ENCODE measurements around the gene EPHB2. TPM values are rescaled to one million over a fixed set of nuclear protein-coding genes. Genes with fewer than 3 reads are reported as not detected.
A peak's percentile ranks its signal among the peaks of the same experiment; 100 is the strongest.

Gene EPHB2
- total and polyA plus RNA-seq, 2 of the 4 experiments (the other 2 are of a cell fraction): 52.3 to 58.8 TPM

- H2AK9ac ChIP-seq (replicated peaks; ENCODE audit: low read depth, low read length, poor library complexity): no peak overlapping the region
- no peaks in the 10 kb centered on the region for H3K9me3 ChIP-seq (ENCODE audit: control insufficient read depth, insufficient read depth, low read length)
- H3K4me2 ChIP-seq (ENCODE audit: low read depth, low read length): no peak overlapping the region
- H2AFZ ChIP-seq (replicated peaks; ENCODE audit: low read length, poor library complexity): no peak overlapping the region
- no peak overlapping the region for H4K5ac ChIP-seq (ENCODE audit: low read depth, low read length)
- H3K4me1 ChIP-seq (ENCODE audit: control insufficient read depth, insufficient read depth, low read length): peaks cover 8% of the 10 kb centered on the region
- H4K8ac ChIP-seq (ENCODE audit: low read depth in 2 of 2, low read length in 2 of 2): no peak overlapping the region
- peak overlapping the region; percentile 9; the same call in 1 of the 2 replicates for H2AK5ac ChIP-seq (ENCODE audit: low read depth, low read length)
- no peak overlapping the region for H3K56ac ChIP-seq (ENCODE audit: extremely low read depth, insufficient read depth, low read length)
- H2BK15ac ChIP-seq (ENCODE audit: low read depth, low read length): no peak overlapping the region
- H3K9me1 ChIP-seq (ENCODE audit: insufficient read depth, low read length): peaks cover 25% of the 10 kb centered on the region
- H4K91ac ChIP-seq (ENCODE audit: insufficient read depth, low read depth, low read length): no peak overlapping the region
- DNase-seq (no peak), ATAC-seq (ENCODE audit: low read depth) (no peak)
- ChIA-PET CTCF (interaction anchor here (1.2 to 1.6 kb wide), 2 partner anchors 17 to 41 kb away, joined by 3 to 4 read pairs; no protein-coding TSS in a partner anchor), POLR2A (ENCODE audit: unreplicated experiment) (no interaction called here)
- H3K4me3 ChIP-seq (ENCODE audit: insufficient read depth, low read depth, low read length): no peak overlapping the region
- dilution Hi-C loops (cut with HindIII; ENCODE audit: low sequenced_read_pairs, unreplicated experiment) (no loop called here), intact Hi-C loops (cut with micrococcal nuclease) (no loop called here), in situ Hi-C loops (cut with MboI; ENCODE audit: low sequenced_read_pairs) (no loop called here)
- no peak overlapping the region for H3K27ac ChIP-seq (ENCODE audit: insufficient read depth, low read length)
- no peak overlapping the region for H2BK120ac ChIP-seq (ENCODE audit: low read depth, low read length)
- H3K27me3 ChIP-seq (ENCODE audit: control insufficient read depth, insufficient read depth, low read length): no peaks in the 10 kb centered on the region
- no peak overlapping the region for H2BK5ac ChIP-seq (ENCODE audit: low read depth, low read length, poor library complexity, severe bottlenecking)
- no peak overlapping the region for H3K9ac ChIP-seq (ENCODE audit: low read depth, low read length)
- H3K79me1 ChIP-seq (ENCODE audit: low read depth in 1 of 2, low read length in 2 of 2): peaks cover 24 to 86% of the 10 kb centered on the region in 2 experiments
- no peak overlapping the region for H3K18ac ChIP-seq (ENCODE audit: low read depth, low read length)
- H3K23ac ChIP-seq (ENCODE audit: low read depth, low read length): no peak overlapping the region
- WGBS, 2 experiments (ENCODE audit: extremely low coverage in 2 of 2, insufficient read length in 1 of 2): 100% methylated on average over 1 of the region's 1 CpG; no CpG with 5 or more reads in 1 of the 2 experiments
- BruUV-seq (replicated peaks): no TSS peak
- H3K4ac ChIP-seq (ENCODE audit: low read depth, low read length): no peak overlapping the region
- no peak overlapping the region for H2BK20ac ChIP-seq (ENCODE audit: low read depth, low read length)
- peaks cover 67% of the 10 kb centered on the region for H4K20me1 ChIP-seq (ENCODE audit: insufficient read depth, low read length)
- H3K14ac ChIP-seq (replicated peaks; ENCODE audit: low read depth, low read length): no peak overlapping the region
- no peaks in the 10 kb centered on the region for H3K36me3 ChIP-seq (ENCODE audit: control insufficient read depth, insufficient read depth, low read length)
- TF ChIP-seq RCOR1 (IDR thresholded peaks at IDR 0.05; ENCODE audit: insufficient replicate concordance, low read length) (no peak), RAD21 (IDR thresholded peaks at IDR 0.05; ENCODE audit: low read length) (no peak), MAFK (IDR thresholded peaks at IDR 0.05; ENCODE audit: low read depth, low read length) (no peak), CHD1 (IDR thresholded peaks at IDR 0.05; ENCODE audit: low read depth, low read length) (no peak), ELK1 (IDR thresholded peaks at IDR 0.05; ENCODE audit: borderline replicate concordance, low read depth, low read length) (no peak), MXI1 (IDR thresholded peaks at IDR 0.05; ENCODE audit: borderline replicate concordance, low read depth, low read length) (no peak), NFE2L2 (IDR thresholded peaks at IDR 0.05; ENCODE audit: low read depth, low read length) (no peak), BHLHE40 (IDR thresholded peaks at IDR 0.05; ENCODE audit: low read depth, low read length) (no peak), SMC3 (IDR thresholded peaks at IDR 0.05; ENCODE audit: low read depth, low read length) (no peak), MAZ (IDR thresholded peaks at IDR 0.05; ENCODE audit: borderline replicate concordance, low read depth, low read length) (no peak), CTCF (conservative IDR thresholded peaks at IDR 0.05; ENCODE audit: low read depth, low read length) (no peak), USF2 (IDR thresholded peaks at IDR 0.05; ENCODE audit: low read depth, low read length) (no peak), RFX5 (IDR thresholded peaks at IDR 0.05; ENCODE audit: low read depth, low read length) (no peak)
Observed at GRCh38 chr1:22729400-22729773, 18.7 kb downstream of the EPHB2 start.

Measured in IMR-90 (cell line).